K562 (cell line): ENCODE measurements around the gene UFSP1. TPM values are rescaled to one million over a fixed set of nuclear protein-coding genes. Genes with fewer than 3 reads are reported as not detected.
A peak's percentile ranks its signal among the peaks of the same experiment; 100 is the strongest.

Experiments used
- CHD4 ChIP-seq: fragments of 200-600 bp; sonication (generic); IDR thresholded peaks from 3 replicates; pipeline ENCODE4 v1.6.1; 2012; ENCODE audit warnings: low read depth, mild to moderate bottlenecking, mixed read lengths, low read length, inconsistent platforms; ENCODE audit not compliant: insufficient read depth, insufficient replicate concordance, poor library complexity, severe bottlenecking
- EP400 ChIP-seq: fragments of 450-650 bp; IDR thresholded peaks from 2 replicates; pipeline ENCODE4 v1.6.1; 2017; ENCODE audit warnings: antibody characterized with exemption, mild to moderate bottlenecking, moderate library complexity
- KLF13 ChIP-seq: fragments of 450-650 bp; IDR thresholded peaks from 2 replicates; pipeline ENCODE4 v1.6.1; 2016; ENCODE audit warnings: missing genetic modification characterization, low read depth, mild to moderate bottlenecking, missing compliant biosample characterization, moderate library complexity, borderline replicate concordance
- MAX ChIP-seq: sonication (generic); formaldehyde crosslinking; IDR thresholded peaks from 2 replicates; pipeline ENCODE4 v1.9.0; 2022; ENCODE audit warnings: mild to moderate bottlenecking, missing genetic modification reagents
- MXD1 ChIP-seq: fragments of 250-450 bp; sonication (Bioruptor Pico); IDR thresholded peaks from 2 replicates; pipeline ENCODE4 v1.8.0; 2021; ENCODE audit warnings: borderline replicate concordance, mild to moderate bottlenecking, moderate library complexity; ENCODE audit not compliant: poor library complexity, severe bottlenecking
- SIN3B ChIP-seq: fragments of 450-650 bp; IDR thresholded peaks from 2 replicates; pipeline ENCODE4 v1.6.1; 2017; ENCODE audit warnings: low read depth, mild to moderate bottlenecking, moderate library complexity
- TOE1 ChIP-seq, 2 experiments: fragments of 450-650 bp in 1 of 2; sonication (generic) in 1 of 2; formaldehyde crosslinking in 1 of 2; IDR thresholded peaks; 2 replicates each; pipeline versions ENCODE4 v1.7.1 to v1.8.0; 2016 to 2022; ENCODE audit warnings: borderline replicate concordance in 2 of 2, mild to moderate bottlenecking in 2 of 2, antibody characterized with exemption in 1 of 2, inconsistent platforms in 1 of 2, low read depth in 1 of 2, missing genetic modification reagents in 1 of 2, moderate library complexity in 1 of 2
- polyA plus RNA-seq, 8 experiments: library from polyadenylated mRNA; depleted of rRNA in 4 of 8; stranded (reverse) in 5 of 8; unstranded in 3 of 8; fragments of >200 nt; fragmentation: Nextera tagmentation in 2 of 8; fragmentation: Illumina TruSeq in 1 of 8; extraction: Ambion mirVana in 2 of 8; extraction: Trizol in 1 of 8; gene quantifications; 2 replicates each; pipeline versions ENCODE4 v1.2.1 to v1.2.3, GENCODE V29; 2011 to 2014; ENCODE audit warnings: inconsistent platforms in 1 of 8, missing spikeins in 1 of 8
- total RNA-seq, 7 experiments: library from RNA; depleted of rRNA in 6 of 7; stranded (reverse); fragments of >200 nt in 6 of 7; fragmentation: Illumina TruSeq in 2 of 7; extraction: Trizol in 2 of 7; gene quantifications; 2 replicates each; pipeline versions ENCODE4 v1.2.1 to v1.2.3, GENCODE V29; 2011 to 2021; ENCODE audit warnings: low replicate concordance in 1 of 7
- TF ChIP-seq, protein P1 (sequence below), 2 experiments: fragments of 450-650 bp; IDR thresholded peaks; 2 replicates each; pipeline ENCODE4 v1.6.1; 2016; ENCODE audit warnings: mild to moderate bottlenecking in 2 of 2, borderline replicate concordance in 1 of 2, low read depth in 1 of 2, moderate library complexity in 1 of 2
- TF ChIP-seq, protein P2 (sequence below): sonication (generic); formaldehyde crosslinking; IDR thresholded peaks from 2 replicates; pipeline ENCODE4 v1.8.0; 2023; ENCODE audit warnings: missing genetic modification reagents, mild to moderate bottlenecking, borderline replicate concordance

Gene UFSP1
- total and polyA plus RNA-seq, 9 of the 15 experiments (the other 6 are each of a cell fraction or from before 2014, with no cell fraction given) = 0.50 to 18.8 (median 2.1) TPM

DNA sequence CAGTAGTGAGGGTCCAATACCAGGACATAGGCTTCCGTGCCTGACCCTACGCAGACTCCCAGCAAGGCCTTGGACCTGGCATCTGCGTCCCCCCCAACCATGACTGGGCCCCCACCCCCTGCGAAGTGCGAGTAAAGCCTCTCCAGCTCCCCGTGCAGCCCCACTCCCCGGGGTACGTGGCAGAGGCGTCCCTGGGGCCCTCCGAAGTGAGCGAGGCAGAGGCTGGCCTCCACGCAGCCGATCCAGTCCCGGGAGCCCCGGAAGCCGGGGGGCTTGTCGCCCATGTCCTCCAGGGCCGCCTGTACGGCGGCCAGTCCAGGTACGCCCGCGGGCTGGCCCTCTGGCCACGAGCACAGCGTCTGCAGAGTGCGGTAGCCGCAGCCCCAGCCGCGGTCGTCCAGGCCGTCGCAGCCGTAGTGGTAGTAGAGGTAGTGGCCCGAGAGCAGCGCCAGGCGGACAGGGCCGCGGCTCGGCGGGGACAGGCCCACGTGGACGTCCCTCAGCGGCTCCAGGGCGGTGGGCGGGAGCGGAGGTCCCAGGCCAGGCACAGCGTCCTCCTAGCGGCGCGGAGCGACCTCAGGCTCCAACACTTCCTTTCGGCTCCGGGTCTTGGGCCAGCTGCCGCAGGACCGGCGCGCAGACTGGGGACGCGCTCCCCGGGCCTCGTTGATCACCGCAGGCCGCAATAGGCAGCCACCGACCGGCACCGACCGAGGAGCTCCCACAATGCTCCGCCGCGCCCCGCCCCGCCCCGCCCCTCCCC lies at the start of gene UFSP1 (continued):
- TF ChIP-seq TOE1 (IDR thresholded peaks at IDR 0.05; ENCODE audit: borderline replicate concordance) (peak; percentile 24; the same call in 1 of the 2 replicates), TOE1 (CRISPR knock-in tag; IDR thresholded peaks at IDR 0.05; ENCODE audit: borderline replicate concordance, low read depth) (0 out of 2 replicates have a peak, but pooled peaks have one; percentile 73), MAX (CRISPR knock-in tag) (peak; percentile 96), MXD1 (CRISPR knock-in tag) (peak; percentile 86), KLF13 (peak; percentile 81; the same call in 1 of the 2 replicates), CHD4 (no peak), SIN3B (peak; percentile 46), EP400 (peak; percentile 97)
- TF ChIP-seq, protein P1, sequence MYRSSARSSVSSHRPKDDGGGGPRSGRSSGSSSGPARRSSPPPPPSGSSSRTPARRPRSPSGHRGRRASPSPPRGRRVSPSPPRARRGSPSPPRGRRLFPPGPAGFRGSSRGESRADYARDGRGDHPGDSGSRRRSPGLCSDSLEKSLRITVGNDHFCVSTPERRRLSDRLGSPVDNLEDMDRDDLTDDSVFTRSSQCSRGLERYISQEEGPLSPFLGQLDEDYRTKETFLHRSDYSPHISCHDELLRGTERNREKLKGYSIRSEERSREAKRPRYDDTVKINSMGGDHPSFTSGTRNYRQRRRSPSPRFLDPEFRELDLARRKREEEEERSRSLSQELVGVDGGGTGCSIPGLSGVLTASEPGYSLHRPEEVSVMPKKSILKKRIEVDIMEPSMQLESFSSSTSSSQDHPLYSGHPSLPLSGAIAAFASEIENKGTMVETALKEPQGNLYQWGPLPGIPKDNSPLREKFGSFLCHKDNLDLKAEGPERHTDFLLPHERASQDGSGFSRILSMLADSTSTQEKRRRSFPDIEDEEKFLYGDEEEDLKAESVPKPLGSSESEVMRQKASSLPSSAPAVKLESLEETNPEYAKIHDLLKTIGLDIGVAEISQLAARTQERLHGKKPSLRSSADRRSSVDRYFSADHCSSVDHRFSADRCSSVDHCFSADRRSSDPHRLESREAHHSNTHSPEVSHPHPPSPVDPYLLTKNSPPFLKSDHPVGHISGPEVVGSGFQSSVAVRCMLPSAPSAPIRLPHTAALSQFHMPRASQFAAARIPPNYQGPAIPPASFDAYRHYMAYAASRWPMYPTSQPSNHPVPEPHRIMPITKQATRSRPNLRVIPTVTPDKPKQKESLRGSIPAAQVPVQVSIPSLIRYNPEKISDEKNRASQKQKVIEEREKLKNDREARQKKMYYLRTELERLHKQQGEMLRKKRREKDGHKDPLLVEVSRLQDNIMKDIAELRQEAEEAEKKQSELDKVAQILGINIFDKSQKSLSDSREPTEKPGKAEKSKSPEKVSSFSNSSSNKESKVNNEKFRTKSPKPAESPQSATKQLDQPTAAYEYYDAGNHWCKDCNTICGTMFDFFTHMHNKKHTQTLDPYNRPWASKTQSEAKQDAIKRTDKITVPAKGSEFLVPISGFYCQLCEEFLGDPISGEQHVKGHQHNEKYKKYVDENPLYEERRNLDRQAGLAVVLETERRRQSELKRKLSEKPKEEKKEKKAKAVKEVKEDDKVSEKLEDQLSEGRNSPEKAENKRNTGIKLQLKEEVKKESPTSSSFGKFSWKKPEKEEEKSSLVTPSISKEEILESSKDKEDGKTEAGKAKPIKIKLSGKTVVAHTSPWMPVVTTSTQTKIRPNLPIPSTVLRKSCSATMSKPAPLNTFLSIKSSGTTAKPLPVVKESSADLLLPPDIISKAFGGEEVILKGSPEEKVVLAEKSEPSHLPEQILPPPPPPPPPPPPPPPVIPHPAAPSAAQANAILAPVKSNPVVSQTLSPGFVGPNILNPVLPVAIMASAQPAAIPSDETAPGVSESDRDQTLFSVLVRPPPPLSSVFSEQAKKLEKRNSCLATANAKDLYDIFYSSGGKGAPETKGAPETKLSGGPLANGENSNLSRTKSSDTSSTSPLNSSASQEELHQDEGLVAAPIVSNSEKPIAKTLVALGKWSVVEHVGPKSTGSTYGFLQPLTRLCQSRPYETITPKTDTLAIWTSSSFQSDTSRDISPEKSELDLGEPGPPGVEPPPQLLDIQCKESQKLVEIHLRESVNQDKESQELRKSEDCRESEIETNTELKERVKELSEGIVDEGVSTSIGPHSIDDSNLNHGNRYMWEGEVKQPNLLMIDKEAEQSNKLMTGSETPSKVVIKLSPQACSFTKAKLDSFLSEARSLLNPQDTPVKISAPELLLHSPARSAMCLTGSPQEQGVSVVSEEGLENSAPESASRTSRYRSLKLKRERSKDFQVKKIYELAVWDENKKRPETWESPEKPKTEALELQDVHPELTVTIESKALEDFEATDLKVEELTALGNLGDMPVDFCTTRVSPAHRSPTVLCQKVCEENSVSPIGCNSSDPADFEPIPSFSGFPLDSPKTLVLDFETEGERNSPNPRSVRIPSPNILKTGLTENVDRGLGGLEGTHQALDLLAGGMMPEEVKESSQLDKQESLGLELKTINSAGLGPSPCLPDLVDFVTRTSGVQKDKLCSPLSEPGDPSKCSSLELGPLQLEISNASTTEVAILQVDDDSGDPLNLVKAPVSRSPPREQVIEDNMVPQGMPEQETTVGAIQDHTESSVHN (IDR thresholded peaks at IDR 0.05; ENCODE audit: borderline replicate concordance in 1 of 2, low read depth in 1 of 2) = no peak
- TF ChIP-seq, protein P2, sequence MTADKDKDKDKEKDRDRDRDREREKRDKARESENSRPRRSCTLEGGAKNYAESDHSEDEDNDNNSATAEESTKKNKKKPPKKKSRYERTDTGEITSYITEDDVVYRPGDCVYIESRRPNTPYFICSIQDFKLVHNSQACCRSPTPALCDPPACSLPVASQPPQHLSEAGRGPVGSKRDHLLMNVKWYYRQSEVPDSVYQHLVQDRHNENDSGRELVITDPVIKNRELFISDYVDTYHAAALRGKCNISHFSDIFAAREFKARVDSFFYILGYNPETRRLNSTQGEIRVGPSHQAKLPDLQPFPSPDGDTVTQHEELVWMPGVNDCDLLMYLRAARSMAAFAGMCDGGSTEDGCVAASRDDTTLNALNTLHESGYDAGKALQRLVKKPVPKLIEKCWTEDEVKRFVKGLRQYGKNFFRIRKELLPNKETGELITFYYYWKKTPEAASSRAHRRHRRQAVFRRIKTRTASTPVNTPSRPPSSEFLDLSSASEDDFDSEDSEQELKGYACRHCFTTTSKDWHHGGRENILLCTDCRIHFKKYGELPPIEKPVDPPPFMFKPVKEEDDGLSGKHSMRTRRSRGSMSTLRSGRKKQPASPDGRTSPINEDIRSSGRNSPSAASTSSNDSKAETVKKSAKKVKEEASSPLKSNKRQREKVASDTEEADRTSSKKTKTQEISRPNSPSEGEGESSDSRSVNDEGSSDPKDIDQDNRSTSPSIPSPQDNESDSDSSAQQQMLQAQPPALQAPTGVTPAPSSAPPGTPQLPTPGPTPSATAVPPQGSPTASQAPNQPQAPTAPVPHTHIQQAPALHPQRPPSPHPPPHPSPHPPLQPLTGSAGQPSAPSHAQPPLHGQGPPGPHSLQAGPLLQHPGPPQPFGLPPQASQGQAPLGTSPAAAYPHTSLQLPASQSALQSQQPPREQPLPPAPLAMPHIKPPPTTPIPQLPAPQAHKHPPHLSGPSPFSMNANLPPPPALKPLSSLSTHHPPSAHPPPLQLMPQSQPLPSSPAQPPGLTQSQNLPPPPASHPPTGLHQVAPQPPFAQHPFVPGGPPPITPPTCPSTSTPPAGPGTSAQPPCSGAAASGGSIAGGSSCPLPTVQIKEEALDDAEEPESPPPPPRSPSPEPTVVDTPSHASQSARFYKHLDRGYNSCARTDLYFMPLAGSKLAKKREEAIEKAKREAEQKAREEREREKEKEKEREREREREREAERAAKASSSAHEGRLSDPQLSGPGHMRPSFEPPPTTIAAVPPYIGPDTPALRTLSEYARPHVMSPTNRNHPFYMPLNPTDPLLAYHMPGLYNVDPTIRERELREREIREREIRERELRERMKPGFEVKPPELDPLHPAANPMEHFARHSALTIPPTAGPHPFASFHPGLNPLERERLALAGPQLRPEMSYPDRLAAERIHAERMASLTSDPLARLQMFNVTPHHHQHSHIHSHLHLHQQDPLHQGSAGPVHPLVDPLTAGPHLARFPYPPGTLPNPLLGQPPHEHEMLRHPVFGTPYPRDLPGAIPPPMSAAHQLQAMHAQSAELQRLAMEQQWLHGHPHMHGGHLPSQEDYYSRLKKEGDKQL (CRISPR knock-in tag) = peak; percentile 51; the same call in 1 of the 2 replicates
